OCI-LY1 (cell line): ENCODE results near the gene BBS1.

Experiments used
- H2AFZ ChIP-seq: fragments of 200-600 bp; sonication (generic), shearing (Covaris generic); 2 replicates; pipeline ENCODE4 v1.6.0; 2014; ENCODE audit warnings: antibody characterized with exemption, mild to moderate bottlenecking, low read length
- H3F3A ChIP-seq: fragments of 200-600 bp; sonication (generic), shearing (Covaris generic); 2 replicates; pipeline ENCODE4 v1.6.0; 2014; ENCODE audit warnings: mild to moderate bottlenecking, antibody characterized with exemption, low read length, moderate library complexity; ENCODE audit not compliant: insufficient read depth
- H3K27ac ChIP-seq: fragments of 200-600 bp; sonication (generic); 2 replicates; pipeline ENCODE4 v1.5.1; 2014; ENCODE audit warnings: low read length, mixed run types, mild to moderate bottlenecking, low read depth; ENCODE audit not compliant: poor library complexity, severe bottlenecking
- H3K27me3 ChIP-seq: fragments of 200-600 bp; sonication (generic); 2 replicates; pipeline ENCODE4 v1.6.0; 2014; ENCODE audit warnings: antibody characterized with exemption, mild to moderate bottlenecking, low read length, moderate library complexity; ENCODE audit not compliant: insufficient read depth
- H3K36me3 ChIP-seq: fragments of 200-600 bp; sonication (generic); 2 replicates; pipeline ENCODE4 v1.6.1; 2014; ENCODE audit warnings: mild to moderate bottlenecking, antibody characterized with exemption, low read length, moderate library complexity, mixed read lengths; ENCODE audit not compliant: insufficient read depth
- H3K4me1 ChIP-seq: fragments of 200-600 bp; sonication (generic); 2 replicates; pipeline ENCODE4 v1.5.1; 2014; ENCODE audit warnings: mild to moderate bottlenecking, low read length, moderate library complexity; ENCODE audit not compliant: insufficient read depth, severe bottlenecking
- H3K4me2 ChIP-seq: fragments of 200-600 bp; sonication (generic), shearing (Covaris generic); 2 replicates; pipeline ENCODE4 v1.6.1; 2014; ENCODE audit warnings: low read length
- H3K4me3 ChIP-seq: fragments of 200-600 bp; sonication (generic); 2 replicates; pipeline ENCODE4 v1.5.1; 2014; ENCODE audit warnings: low read length, low read depth, mild to moderate bottlenecking, mixed read lengths; ENCODE audit not compliant: poor library complexity, severe bottlenecking
- H3K79me2 ChIP-seq: fragments of 200-600 bp; shearing (Covaris generic); 2 replicates; pipeline ENCODE4 v1.6.1; 2016; ENCODE audit warnings: mixed run types, low read length, mixed read lengths; ENCODE audit not compliant: insufficient read depth
- H3K9ac ChIP-seq: fragments of 200-600 bp; sonication (generic), shearing (Covaris generic); 2 replicates; pipeline ENCODE4 v1.6.1; 2014; ENCODE audit warnings: mild to moderate bottlenecking, low read length, mixed read lengths
- H3K9me2 ChIP-seq: fragments of 200-600 bp; sonication (generic), shearing (Covaris generic); 2 replicates; pipeline ENCODE4 v1.6.1; 2014; ENCODE audit warnings: low read depth, mild to moderate bottlenecking, low read length, mixed read lengths
- H3K9me3 ChIP-seq: fragments of 200-600 bp; shearing (Covaris generic); 2 replicates; pipeline ENCODE4 v1.6.1; 2014; ENCODE audit warnings: low read length, mixed read lengths
- H4K20me1 ChIP-seq: fragments of 200-600 bp; sonication (generic), shearing (Covaris generic); 2 replicates; pipeline ENCODE4 v1.6.0; 2016; ENCODE audit warnings: mild to moderate bottlenecking, low read length; ENCODE audit not compliant: insufficient read depth
- CTCF ChIP-seq: fragments of 200-600 bp; sonication (generic), shearing (Covaris generic); IDR thresholded peaks from 2 replicates; pipeline ENCODE4 v1.5.1; 2017; ENCODE audit warnings: mild to moderate bottlenecking, antibody characterized with exemption, low read length, moderate library complexity, mixed read lengths
- EZH2 ChIP-seq: fragments of 200-600 bp; sonication (generic), shearing (Covaris generic); IDR thresholded peaks from 2 replicates; pipeline ENCODE4 v1.8.0; 2017; ENCODE audit warnings: borderline replicate concordance, mixed run types, mild to moderate bottlenecking, antibody characterized with exemption, low read length, moderate library complexity, mixed read lengths

Gene BBS1

GRCh38 chr11:66472054-66472453 lies 38.4 kb upstream of the BBS1 start:
- H3K36me3 ChIP-seq = no peaks in the 10 kb centered on the region

GRCh38 chr11:66473167-66473566 lies 37.3 kb upstream of the BBS1 start:
- Histone ChIP-seq H3K79me2 (no peaks in the 10 kb centered on the region), H3F3A (no peaks in the 10 kb centered on the region), H2AFZ (no peak overlapping the region), H3K4me3 (no peak overlapping the region), H3K9me2 (no peaks in the 10 kb centered on the region), H3K4me1 (no peaks in the 10 kb centered on the region), H3K36me3 (no peaks in the 10 kb centered on the region), H3K27ac (no peak overlapping the region), H4K20me1 (no peaks in the 10 kb centered on the region), H3K9me3 (no peaks in the 10 kb centered on the region), H3K27me3 (no peaks in the 10 kb centered on the region), H3K9ac (no peak overlapping the region), H3K4me2 (no peak overlapping the region)
- no peak for TF ChIP-seq CTCF
- TF ChIP-seq EZH2 = no peak

More at GRCh38 chr11:66472054-66472453, 38.4 kb upstream of the BBS1 start:
- Histone ChIP-seq H3K9ac (no peak overlapping the region), H3K79me2 (no peaks in the 10 kb centered on the region), H3K9me3 (no peaks in the 10 kb centered on the region), H3K27ac (no peak overlapping the region), H3K4me1 (peaks cover 7% of the 10 kb centered on the region), H3K4me2 (no peak overlapping the region), H3K9me2 (no peaks in the 10 kb centered on the region), H3K27me3 (no peaks in the 10 kb centered on the region), H3K4me3 (no peak overlapping the region), H3F3A (no peaks in the 10 kb centered on the region), H4K20me1 (no peaks in the 10 kb centered on the region), H2AFZ (no peak overlapping the region)
- TF ChIP-seq CTCF (no peak), EZH2 (no peak)

DNA sequence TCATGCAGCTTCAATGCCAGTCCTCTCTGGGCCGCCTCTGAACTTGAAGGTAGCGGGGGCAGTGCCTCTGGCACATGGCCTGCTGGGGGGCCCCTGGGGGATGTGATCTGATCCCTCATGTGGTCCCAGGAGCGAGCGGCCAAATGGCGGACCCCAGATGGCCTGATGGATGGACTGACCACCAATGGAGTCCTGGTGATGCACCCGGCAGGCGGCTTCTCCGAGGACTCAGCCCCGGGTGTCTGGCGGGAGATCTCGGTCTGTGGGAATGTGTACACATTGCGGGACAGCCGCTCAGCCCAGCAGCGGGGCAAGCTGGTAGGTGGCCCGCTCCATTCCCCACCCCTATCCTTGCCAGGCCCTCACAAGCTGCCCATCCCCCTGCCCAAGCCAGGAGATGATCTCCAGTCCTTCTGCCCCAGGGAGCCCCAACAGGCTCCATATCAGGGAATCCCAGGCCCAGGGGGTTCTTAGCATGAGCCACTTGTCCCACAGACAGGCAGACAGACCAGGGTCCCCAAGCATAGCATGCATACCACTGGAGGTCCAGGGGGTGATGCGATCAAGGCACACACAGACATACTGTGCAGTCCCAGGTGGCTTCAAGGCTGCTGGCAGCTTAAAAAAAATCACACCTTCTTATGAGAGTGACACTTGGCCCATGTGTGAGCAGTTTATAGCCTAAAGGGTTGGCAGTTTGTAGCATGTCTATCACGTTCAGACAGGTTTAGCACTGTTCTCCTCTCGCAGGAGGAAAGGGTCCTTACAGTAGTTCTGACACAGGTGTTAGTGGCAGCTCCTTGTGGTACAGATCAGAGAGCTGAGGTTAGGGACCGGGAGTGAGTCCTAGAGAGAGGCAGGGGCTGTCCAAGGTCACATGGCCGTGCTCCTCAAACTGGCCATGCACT lies 36.6 kb upstream of the BBS1 start:
- H3K9me3 ChIP-seq = no peaks in the 10 kb centered on the region
- H3K9me2 ChIP-seq = no peaks in the 10 kb centered on the region
- H3K36me3 ChIP-seq = no peaks in the 10 kb centered on the region
- no peak overlapping the region for H3K4me3 ChIP-seq
- H3K4me1 ChIP-seq = no peaks in the 10 kb centered on the region
- H2AFZ ChIP-seq = no peak overlapping the region
- no peaks in the 10 kb centered on the region for H3K79me2 ChIP-seq
- TF ChIP-seq EZH2 = no peak
- no peak for TF ChIP-seq CTCF
- no peaks in the 10 kb centered on the region for H4K20me1 ChIP-seq
- no peak overlapping the region for H3K9ac ChIP-seq
- no peak overlapping the region for H3K27ac ChIP-seq
- no peaks in the 10 kb centered on the region for H3F3A ChIP-seq
- H3K27me3 ChIP-seq = no peaks in the 10 kb centered on the region
- no peak overlapping the region for H3K4me2 ChIP-seq
